Stimulated activated CD4-positive, alpha-beta T cell treated with anti-CD3 and anti-CD28 coated beads, Interleukin-4, amount 100 ng/mL, for 48 hours (primary cell): ENCODE data around the gene TMEM131.
"Not testable (repeated sequence)": the region's sequence is repeated elsewhere in the genome, so short reads cannot be mapped to it uniquely, and the experiment has no call there.

Source experiments
- DNase-seq, 2 donors: peaks; one replicate each; pipeline ENCODE4 v3.0.0-alpha.2; 2020; ENCODE audit warnings: low read depth in 2 of 2

TMEM131 gene

DNA sequence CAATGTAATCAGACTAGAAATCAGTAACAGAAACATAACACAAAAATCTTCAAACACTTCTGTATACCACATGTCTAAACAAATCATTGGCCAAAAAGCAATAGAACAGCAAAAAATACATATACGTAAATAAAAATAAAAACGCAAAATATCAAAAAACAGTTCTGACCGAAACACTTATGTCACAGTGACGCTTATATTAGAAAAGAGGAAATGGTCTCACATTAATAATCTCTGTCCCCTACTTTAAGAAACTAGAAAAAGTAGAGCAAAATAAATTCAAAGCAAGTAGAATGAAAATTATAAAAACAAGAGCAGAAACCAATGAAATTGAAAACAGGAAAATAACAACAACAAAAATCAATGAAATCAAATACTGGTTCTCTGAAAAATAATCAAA lies 41.9 kb downstream of the TMEM131 start:
- no peak for DNase-seq

DNA sequence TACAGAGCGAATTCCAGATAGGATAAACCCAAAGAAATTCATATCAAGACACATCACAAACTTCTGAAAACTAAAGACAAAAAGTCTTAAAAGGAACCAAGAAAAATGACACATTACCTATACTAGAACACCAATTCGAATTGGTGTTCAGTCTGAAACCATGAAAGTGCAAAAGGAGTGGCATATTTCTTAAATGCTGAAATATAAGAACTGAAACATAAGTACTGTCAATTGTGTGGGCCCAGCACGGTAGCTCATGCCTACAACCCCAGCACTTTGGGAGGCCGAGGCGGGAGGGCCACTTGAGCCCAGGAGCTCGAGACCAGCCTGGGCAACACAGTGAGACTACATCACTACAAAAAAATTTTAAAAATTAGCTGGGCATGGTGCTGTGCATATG lies 43.4 kb downstream of the TMEM131 start:
- DNase-seq, result no peak

DNA sequence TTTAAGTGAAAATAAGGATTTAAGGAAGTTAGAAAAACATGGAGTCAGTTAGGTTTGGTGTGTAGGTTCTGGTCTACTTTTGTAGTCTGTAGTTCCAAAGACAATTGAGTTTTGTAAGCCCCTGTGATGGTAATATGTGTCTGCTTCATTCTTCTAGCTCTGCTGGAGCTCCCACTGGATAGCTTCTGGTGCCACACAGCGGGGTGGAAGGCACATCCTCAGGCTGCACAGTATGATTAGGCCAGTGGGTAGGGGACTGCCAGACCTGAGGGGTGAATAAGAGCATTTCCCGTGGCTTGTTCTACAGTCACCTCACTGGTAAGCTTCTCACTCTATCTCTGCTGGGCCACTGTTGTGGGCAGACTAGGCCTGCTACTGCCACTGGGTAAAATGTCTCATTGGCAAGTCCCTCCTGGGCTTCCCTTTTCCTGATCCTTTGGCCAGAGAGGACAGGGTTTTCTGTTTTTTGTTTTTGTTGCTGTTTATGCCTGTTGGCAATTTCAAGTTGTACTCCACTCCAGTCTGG lies 44.5 kb downstream of the TMEM131 start:
- DNase-seq, result no peak

DNA sequence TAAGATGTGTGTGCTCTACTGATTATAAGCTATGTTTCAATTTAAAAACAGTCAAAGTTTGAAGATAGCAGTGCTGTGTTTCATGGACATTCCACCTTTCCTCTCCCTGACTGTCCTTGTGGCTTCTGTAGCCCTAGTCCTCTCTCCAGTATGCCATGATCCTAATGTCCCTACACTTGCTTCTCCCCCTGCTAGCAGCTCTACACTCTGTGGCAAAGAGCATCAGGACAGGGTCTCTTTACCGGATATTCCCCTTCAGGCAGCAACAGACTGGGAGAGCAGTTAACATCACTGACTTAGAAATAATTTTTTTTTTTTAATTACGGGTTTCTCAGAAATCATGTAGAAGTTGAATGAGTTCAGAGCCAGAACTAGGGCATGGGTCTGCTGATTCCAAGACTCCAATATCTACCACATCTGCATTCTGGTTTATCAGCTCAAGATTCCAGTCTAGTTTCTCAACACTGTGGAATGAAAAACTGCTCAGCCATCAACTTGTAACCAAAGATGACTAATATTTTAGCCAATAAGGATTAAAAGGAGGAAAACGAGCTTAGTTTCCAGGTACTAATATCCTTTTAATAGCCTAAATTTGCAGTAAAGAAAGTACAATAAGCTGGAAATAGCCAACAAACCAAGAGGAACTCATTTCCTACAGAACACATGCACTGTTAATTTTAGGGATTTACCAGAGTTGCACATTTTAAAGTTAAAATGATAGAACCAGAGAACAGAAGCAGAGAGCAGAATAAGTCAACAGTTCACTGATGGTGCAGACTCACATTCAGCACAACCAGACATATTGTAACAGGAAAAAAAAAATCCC lies 45.2 kb downstream of the TMEM131 start:
- no peak for DNase-seq

DNA sequence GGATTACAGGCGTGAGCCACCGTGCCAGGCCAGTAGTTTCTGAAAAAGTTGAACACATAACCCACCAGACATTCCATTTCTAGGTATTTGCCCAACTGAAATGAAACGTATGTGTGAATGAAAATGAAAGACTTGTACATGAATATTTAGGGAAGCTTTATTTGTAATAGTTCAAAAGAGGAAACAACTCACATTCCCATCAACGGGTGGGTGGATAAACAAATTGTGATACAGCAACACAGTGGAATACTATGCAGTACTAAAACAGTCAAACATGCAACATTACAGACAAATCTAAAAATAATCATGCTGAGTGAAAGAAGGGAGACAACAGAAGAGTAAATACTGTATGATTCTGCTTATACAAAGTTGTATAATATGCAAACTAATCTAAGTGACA lies 46.8 kb downstream of the TMEM131 start:
- DNase-seq, result no peak

DNA sequence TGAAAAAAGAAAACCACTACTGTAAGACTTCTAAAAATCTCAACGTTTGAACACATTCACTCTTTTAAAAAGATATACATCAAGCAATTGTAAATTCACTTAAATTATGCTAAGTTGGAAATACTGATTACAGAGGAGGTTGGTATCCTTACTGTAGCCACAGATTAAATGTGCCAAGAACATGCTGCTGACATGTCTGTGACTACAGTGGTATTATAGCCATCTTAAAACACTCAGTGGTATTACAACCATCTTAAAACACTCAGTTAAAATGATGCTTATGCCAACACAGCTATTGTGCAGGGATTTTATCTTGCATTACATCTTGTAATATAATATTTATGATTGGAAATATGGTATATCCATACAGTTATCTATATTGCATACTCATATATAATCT lies 50.0 kb downstream of the TMEM131 start:
- no peak for DNase-seq

DNA sequence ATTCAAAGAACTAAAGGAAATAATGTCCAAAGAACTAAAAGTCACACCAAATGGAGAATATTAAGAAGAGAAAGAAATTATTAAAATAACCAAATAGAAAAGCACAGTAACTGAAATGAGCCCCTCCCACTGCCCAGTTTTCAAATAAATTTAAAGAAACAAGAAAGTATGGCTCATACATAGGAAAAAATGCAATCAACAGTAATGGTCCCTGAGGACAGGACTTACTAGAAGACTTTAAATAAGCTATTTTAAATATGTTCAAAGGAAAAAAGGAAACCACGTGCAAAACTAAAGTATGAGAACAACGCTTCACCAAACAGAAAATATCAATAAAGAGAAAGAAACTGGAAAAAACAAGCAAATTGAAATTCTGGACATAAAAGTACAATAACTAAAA lies 58.9 kb downstream of the TMEM131 start:
- DNase-seq, result no peak

DNA sequence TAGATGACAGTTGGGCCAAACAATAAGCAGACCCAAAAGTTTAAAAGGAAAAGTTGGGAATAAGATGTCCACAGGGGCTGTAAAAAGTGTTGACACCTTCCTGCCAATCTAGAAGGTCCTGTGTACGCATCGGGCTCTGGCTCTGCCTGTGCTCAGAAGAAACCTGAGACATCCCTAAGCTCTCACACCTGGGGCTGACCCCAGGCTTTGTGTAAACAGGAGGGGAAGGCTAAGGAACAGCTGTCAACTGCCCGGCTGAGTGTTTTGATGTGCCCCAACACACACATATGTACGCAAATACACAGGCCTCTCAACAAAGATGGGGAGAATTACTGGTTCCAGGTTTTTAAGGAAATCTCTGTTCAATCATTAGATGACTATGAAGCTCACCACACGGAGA lies 59.5 kb downstream of the TMEM131 start:
- no peak for DNase-seq

DNA sequence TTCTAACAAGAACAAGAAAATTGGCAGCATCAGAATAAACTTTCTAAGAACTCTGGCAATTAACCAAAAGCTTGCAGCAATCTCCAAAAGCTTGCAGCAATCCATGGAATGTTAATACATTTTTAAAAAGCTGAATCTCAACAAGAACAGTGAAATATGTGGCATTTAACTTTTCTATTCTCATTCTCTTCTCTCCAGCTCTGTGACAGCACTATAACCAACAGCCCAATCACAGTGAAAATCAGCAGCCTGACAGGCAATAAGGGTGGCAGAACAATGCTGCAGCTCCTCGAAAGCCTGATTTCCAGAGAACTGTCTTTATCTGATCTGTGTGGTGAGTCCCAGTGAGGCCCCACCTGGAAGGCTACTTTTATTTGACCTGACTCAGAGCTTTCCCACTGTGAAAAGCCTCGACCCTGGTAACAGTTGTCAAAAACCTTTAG lies 60.0 kb downstream of the TMEM131 start:
- DNase-seq, result no peak

DNA sequence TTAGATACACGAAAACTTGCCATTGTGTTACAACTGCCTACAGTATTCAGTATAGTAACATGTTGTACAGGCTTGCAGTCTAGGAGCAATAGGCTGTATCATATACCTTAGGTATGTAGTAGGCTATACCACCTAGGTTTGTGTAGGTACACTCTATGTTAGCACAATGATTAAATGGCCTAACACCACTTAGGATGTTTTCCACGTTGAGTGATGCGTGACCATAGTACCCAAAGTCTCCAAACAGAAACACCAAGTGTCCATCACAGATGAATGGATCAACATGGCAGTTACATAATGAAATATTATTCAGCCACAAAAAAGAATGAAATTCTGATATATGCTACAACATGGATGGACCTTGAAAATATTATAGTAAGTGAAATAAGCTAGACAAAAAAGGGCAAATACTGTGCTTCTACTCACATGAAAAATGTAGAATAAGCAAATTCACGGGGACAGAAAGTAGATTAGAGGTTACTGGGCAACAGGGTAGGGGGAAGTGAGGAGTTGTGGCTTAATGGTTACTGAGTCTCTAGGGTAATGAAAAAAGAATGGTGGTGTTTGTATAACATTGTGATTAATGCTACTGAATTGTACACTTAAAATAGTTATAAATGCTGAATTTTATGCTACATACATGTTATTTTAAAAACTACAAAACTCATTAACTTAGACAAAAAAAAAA lies 62.6 kb downstream of the TMEM131 start:
- no peak for DNase-seq

DNA sequence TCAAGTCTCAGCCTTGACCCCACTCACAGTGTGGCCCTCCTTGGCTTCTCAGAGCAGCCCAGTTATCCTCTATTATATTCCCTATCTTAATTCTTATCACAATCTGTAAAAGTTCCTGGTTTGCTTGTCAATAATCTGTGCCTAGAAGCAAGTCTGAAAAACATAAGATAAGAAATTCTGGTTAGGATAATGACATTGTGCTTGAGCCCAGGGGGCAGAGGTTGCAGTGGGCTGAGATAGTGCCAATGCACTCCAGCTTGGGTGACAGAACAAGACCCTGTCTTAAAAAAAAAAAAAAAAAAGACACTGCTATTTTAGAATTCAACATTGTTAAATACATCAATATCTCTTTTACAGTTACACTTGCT lies 63.9 kb downstream of the TMEM131 start:
- no peak for DNase-seq

DNA sequence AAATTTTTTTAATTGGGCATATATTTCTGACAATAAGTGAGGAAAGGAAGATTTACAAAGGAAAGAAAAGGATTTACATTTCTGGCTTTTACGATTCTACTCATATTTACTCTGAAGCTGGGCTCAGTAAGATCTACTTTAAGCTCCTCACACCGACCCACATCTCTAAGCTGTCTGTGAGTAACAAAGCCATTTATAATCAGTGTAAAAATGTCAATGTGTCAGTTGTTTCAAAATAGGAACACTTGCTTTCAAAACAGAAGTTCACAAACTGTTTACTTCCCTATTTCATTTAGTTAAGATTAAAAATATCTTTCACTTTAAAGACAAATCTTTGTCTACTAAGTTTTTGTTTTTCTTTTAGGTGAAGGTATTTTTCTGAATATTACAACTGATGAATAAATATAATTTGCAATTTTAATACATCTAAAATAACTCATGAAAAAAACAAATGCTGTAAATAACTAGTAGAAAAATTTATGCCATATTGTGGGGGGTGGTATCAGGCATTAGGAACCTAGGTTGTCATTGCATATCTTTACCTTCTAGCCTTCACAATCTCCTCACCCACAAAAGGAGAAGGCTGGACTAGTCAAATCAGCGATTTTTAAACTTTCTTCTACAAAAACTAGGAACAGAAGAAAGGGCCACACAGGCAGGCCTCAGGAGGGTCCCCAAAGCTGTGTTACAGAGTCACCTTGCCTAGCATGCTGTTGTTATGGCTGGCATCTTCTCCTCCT lies 64.5 kb downstream of the TMEM131 start:
- no peak for DNase-seq

DNA sequence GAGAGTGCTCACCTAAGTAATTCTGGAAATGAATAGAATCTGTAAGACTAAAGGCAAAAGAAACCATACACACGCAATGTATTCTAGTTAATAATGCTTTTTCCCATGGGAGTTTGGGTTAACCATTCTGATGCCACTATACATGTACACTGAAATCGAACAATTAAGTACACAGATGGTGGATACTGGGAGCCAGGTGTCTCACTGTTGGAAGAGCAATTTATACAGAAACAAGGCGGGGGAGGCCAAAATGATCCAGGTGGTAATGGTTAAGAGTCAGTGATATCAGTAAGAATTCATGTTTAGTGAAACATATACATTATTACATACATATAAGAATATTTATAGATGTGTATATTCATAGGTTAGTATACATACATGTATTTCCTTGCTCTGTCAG lies 67.2 kb downstream of the TMEM131 start:
- no peak for DNase-seq

DNA sequence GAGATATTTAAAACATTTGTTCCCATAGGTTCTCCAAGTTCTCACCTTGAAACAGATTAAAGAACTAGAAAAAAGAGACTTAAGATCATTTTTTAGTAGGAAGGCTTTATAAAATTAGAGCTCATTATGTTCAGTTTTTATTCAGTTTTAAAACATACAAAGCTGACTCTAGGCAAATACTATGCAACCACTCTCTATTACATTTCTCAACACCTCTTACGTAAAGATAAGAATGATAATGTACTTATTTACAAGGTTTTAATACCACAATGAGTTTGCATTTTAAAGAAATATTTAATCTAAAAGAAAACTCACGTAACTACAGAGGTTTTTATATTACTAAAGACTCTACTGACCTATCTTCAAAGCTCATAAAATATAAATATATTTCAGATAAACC lies 68.8 kb downstream of the TMEM131 start:
- no peak for DNase-seq

DNA sequence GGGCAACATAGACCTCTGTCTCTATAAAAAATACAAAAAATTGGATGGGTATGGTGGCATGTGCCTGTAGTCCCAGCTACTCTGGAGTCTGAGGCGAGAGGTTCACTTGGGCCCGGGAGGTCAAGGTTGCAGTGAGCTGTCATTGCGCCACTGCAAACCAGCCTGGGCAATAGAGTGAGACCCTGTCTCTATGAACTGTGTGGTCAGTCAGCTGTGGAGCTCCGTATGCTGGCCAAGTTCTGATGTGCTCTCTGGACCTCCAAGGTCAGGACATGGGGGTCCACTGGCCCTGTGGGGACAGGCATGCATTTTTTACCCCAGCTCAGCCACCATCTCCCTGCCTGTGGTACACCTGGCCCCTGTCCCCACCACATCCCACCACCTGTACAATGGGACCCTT lies 71.6 kb downstream of the TMEM131 start:
- DNase-seq, result no peak

DNA sequence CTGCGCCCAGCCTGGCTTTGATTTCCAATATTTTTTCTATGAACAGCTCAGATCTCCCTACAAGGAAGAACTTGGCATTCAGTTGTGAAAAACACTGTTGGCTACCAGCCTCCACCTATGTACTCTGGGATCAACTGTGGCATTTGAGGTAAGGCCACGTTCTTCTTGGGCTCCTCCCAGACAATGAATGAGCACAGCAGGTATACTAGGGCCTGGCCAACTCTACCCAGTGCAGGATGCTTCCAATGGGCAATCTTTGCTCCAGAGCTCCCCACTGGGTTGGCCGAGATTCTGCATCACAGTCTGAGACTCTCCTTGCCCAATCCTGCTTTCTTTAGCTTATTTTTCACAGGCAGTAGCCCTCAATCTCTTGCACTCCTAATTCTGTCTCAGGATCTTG lies 75.9 kb downstream of the TMEM131 start:
- DNase-seq, result no peak

DNA sequence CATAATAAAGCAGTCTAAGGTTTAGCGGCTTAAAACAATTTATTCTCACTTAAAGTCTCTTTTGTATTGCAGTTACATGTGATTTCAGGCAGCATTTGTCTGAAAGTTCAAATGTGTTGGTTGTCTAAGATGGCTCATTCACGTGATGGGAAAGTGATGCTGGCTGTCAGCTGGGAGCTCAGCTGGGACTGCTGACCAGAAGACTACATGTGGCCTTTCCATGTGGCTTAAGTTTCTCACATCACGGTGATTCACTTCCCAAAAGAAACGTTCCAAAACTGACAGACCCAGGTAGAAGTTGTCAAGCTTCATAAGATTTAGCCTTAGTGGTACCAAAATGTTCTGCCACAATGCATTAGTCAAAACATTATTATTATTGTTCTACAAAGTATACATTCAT lies 76.9 kb downstream of the TMEM131 start:
- no peak for DNase-seq

DNA sequence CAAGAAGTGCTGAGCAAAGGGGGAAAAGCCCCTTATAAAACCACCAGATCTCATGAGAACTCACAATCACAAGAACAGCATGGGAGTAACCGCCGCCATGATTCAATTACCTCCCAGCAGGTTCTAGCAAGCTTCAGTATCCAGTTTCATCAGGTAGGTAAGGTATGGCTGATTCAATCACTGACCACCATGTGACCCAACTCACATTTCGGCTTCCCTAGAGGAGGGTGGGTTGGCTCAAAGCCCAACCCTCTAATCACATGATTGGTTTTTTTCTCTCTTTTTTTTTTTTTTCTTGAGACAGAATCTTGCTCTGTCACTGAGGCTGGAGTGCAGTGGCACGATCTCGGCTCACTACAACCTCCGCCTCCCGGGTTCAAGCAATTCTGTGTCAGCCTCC lies 78.1 kb downstream of the TMEM131 start:
- not testable (repeated sequence) for DNase-seq

DNA sequence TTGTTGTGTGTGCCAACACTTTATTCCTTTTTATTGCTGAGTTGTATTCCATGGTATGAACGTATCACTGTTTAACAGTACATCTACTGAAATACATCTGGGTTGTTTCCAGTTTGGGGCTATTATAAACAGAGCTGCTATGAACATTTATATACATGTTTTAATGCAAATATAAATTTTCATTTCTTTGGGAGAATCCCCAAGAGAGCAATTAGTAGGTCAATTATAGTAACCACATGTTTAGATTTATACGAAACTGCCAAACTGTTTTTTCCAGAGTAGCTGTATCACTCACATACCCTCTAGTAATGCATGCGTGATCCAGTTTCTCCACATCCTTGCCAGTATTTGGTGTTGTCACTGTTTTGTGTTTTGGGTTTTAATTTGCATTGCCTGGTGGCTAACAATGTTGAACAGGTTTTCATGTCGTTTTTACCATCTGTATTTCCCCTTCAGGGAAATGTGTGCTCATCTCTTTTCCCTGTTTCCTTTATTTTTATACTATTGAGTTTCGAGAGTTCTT lies 81.0 kb downstream of the TMEM131 start:
- DNase-seq, result no peak

DNA sequence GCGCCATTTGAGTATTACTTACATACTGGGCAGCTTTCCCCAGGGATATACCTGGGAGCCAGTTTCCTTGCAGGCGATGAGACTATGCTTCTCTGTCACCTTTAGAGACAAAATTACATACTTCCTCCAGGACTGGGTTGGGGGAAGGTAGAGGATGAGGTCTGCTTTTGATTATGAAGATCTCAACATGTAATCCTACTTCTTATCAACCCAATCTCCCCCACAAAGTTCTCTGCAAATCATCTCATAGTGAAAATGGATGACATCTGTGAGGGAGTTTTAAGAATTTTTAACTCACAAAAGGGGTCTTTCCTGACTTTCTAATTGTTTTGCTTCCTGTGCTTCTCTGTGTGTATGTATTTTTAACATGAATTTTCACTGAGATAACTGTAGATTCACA lies 81.9 kb downstream of the TMEM131 start:
- DNase-seq, result no peak

DNA sequence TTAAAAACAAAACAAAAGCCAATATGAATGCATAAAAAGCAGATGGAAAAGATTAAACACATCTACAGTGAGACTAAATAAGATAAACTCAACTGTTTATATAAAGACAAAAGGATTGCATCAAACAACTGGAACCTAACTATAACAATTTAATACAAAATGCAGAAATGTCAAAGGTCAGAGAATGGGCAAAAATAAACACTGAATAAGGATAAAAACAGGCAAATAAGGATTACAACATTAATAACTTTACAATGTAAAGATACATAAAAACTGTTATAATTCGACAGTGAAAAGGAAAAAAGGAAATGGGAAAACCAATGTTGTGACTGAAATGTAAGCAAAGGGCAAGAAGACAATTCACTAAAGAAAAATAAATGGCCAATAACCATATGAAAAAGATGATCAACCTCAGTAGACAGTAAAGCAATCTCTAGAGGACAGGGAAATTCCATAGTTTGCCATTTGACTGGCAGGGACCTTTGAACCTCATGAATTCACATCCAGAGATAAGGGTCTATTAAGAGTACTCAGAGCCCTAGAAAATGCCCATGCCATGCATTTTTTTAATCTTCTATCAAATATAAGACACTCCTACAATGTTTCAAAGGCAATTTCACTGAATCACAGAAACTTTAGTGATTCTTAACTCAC lies 83.7 kb downstream of the TMEM131 start:
- no peak for DNase-seq
